Effector CD4-positive, alpha-beta T cell (primary cell): ENCODE data around the gene MTHFSD.

ENCODE experiments used
- DNase-seq: peaks from one replicate; pipeline ENCODE4 v3.0.0-alpha.2; 2020

Gene MTHFSD

GRCh38 chr16:86525696-86526095 lies 29.3 kb downstream of the MTHFSD start:
- DNase-seq = no peak

- DNase-seq = no peak
These were observed 31.0 kb downstream of the MTHFSD start for GRCh38 chr16:86524029-86524428.

- no peak for DNase-seq
These were observed 31.8 kb downstream of the MTHFSD start for GRCh38 chr16:86523166-86523740.

- DNase-seq = no peak
These were observed 32.4 kb downstream of the MTHFSD start for GRCh38 chr16:86522634-86523033.

- no peak for DNase-seq
These were observed 33.5 kb downstream of the MTHFSD start for GRCh38 chr16:86521236-86522197.

GRCh38 chr16:86520317-86521210 lies 34.5 kb downstream of the MTHFSD start:
- DNase-seq = no peak

- peak; percentile 37 for DNase-seq
These were observed 35.3 kb downstream of the MTHFSD start for GRCh38 chr16:86519649-86520316.

GRCh38 chr16:86519007-86519648 lies 35.9 kb downstream of the MTHFSD start:
- no peak for DNase-seq

GRCh38 chr16:86517652-86518258 lies 37.3 kb downstream of the MTHFSD start:
- no peak for DNase-seq

- no peak for DNase-seq
These were observed 38.0 kb downstream of the MTHFSD start for GRCh38 chr16:86517033-86517432.

- no peak for DNase-seq
These were observed 38.4 kb downstream of the MTHFSD start for GRCh38 chr16:86516623-86517003.

GRCh38 chr16:86515777-86516622 lies 39.0 kb downstream of the MTHFSD start:
- DNase-seq = no peak

- DNase-seq = no peak
These were observed 39.6 kb downstream of the MTHFSD start for GRCh38 chr16:86515413-86515776.

- no peak for DNase-seq
These were observed 40.3 kb downstream of the MTHFSD start for GRCh38 chr16:86514481-86515376.

- no peak for DNase-seq
These were observed 41.4 kb downstream of the MTHFSD start for GRCh38 chr16:86513471-86514277.

- no peak for DNase-seq
These were observed 42.1 kb downstream of the MTHFSD start for GRCh38 chr16:86512860-86513470.

GRCh38 chr16:86512301-86512859 lies 42.7 kb downstream of the MTHFSD start:
- no peak for DNase-seq
